HUES48 (cell line): ENCODE measurements around the gene GAD2.
A peak's percentile ranks its signal among the peaks of the same experiment; 100 is the strongest.

Source experiments
- H3K27ac ChIP-seq: one replicate; pipeline ENCODE4 v1.7.0; 2013; ENCODE audit warnings: low read depth, low read length, inconsistent platforms
- H3K27me3 ChIP-seq: 2 replicates; pipeline ENCODE4 v1.6.1; 2013; ENCODE audit warnings: mild to moderate bottlenecking, low read length; ENCODE audit not compliant: control insufficient read depth, insufficient read depth
- H3K36me3 ChIP-seq: 2 replicates; pipeline ENCODE4 v1.6.1; 2013; ENCODE audit warnings: low read length; ENCODE audit not compliant: control insufficient read depth, insufficient read depth
- H3K4me1 ChIP-seq: 2 replicates; pipeline ENCODE4 v1.6.1; 2013; ENCODE audit warnings: mild to moderate bottlenecking, low read length; ENCODE audit not compliant: control insufficient read depth, insufficient read depth
- H3K4me3 ChIP-seq: 2 replicates; pipeline ENCODE4 v1.5.1; 2013; ENCODE audit warnings: mild to moderate bottlenecking, low read depth, low read length
- H3K9ac ChIP-seq: 2 replicates; pipeline ENCODE4 v1.6.1; 2013; ENCODE audit warnings: mild to moderate bottlenecking, low read depth, low read length, moderate library complexity
- H3K9me3 ChIP-seq: 2 replicates; pipeline ENCODE4 v1.6.1; 2013; ENCODE audit warnings: low read length; ENCODE audit not compliant: control insufficient read depth, insufficient read depth

Gene GAD2

DNA sequence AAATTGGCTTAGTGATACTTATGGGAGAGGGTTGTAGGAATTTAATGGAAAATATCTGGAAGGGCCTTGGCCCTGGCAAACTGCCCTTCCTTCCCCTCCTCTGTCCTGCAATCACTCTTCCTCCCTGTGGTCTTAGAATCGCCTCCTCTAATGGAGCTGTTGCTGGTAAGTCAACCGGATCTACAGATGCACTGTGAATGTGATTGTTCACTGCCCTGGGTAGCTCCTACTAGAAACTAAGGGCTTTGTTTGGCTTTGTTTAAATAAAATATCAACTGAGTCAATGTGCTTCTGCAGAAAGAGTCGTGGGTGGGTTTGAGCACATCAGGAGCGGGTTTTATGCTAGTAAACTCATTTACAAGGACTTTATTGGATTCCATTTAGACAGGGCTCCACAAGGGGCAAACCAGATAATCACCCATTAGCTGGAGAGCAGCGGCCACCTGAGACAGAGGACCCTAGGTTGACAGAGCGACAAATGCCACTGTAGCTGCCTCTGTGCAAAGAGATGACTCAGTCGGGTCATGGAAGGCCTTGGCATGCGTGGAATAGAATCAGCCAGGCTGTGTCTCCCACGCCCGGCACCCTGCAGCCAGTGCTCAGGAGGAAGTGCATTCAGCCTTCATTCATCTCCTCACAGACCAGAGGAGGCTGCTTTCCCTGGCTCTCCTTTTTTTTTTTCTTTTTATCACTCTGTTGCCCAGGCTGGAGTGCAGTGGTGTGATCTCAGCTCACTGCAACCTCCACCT lies 97.9 kb downstream of the GAD2 start:
- no peaks in the 10 kb centered on the region for H3K9me3 ChIP-seq
- no peak overlapping the region for H3K9ac ChIP-seq
- H3K36me3 ChIP-seq = no peaks in the 10 kb centered on the region
- no peaks in the 10 kb centered on the region for H3K4me1 ChIP-seq
- H3K27ac ChIP-seq = no peak overlapping the region
- H3K4me3 ChIP-seq = no peak overlapping the region
- no peaks in the 10 kb centered on the region for H3K27me3 ChIP-seq

DNA sequence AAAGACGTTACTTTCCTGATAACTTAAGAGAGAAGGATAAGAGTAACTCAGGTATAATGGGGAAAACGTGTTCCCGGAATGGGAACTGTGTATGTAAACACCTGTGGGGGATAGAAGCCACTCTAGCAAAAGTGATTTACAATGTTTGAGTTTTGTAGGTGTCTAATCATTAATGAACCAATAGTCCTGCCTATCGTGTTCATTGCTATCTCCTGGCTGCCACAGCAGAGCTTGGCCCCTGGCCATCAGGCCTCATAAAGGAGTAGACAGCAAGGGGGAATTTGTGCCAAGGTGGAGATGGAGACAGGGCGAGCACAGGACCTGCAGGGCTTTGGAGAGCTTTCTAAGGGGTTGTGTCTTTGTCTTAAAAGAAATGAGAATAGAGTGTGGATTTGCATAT lies 102.1 kb downstream of the GAD2 start:
- Histone ChIP-seq H3K4me3 (no peak overlapping the region), H3K9me3 (no peaks in the 10 kb centered on the region), H3K4me1 (no peaks in the 10 kb centered on the region), H3K36me3 (no peaks in the 10 kb centered on the region), H3K9ac (no peak overlapping the region), H3K27ac (no peak overlapping the region), H3K27me3 (no peaks in the 10 kb centered on the region)

DNA sequence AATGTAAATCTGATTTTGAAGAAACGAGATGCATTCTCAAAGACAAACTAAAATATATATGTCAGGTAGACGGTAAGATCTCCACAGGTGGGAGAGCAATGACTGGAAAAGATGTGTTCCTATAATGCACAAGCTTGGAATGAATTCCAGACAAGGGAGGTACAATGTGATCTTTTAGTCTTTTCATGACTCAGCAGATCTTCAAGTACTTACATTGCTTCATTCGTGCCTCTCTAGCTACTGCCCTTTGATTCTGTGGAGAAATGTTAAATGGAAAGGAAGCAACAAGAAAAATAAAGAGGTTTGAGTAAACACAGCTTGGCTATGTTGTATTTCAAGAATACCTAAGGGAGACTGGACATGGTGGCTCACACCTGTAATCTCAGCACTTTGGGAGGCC lies 106.6 kb downstream of the GAD2 start:
- H3K4me1 ChIP-seq = no peaks in the 10 kb centered on the region
- H3K36me3 ChIP-seq = no peaks in the 10 kb centered on the region
- no peaks in the 10 kb centered on the region for H3K27me3 ChIP-seq
- no peak overlapping the region for H3K9ac ChIP-seq
- no peak overlapping the region for H3K27ac ChIP-seq
- no peaks in the 10 kb centered on the region for H3K9me3 ChIP-seq
- no peak overlapping the region for H3K4me3 ChIP-seq

DNA sequence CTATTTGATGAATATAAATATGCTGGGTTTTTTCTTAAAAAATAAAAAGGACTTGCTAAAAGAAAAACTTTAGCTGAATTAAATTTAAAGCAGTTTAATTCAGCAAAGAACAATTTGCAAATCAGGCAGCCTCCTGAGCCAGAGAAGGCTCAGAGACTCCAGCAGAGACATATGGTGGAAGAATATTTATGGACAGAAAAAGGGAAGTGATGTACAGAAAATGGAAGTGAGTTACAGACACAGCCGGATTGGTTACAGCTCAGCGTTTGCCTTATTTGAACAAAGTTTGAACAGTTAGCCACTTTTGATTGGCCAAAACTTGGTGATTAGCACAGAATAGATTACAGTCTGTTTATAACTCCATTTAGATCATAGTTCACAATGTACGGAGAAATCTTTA lies 110.3 kb downstream of the GAD2 start:
- no peaks in the 10 kb centered on the region for H3K4me1 ChIP-seq
- H3K9me3 ChIP-seq = no peaks in the 10 kb centered on the region
- H3K9ac ChIP-seq = no peak overlapping the region
- H3K27ac ChIP-seq = no peak overlapping the region
- H3K27me3 ChIP-seq = no peaks in the 10 kb centered on the region
- H3K36me3 ChIP-seq = no peaks in the 10 kb centered on the region
- H3K4me3 ChIP-seq = no peak overlapping the region

DNA sequence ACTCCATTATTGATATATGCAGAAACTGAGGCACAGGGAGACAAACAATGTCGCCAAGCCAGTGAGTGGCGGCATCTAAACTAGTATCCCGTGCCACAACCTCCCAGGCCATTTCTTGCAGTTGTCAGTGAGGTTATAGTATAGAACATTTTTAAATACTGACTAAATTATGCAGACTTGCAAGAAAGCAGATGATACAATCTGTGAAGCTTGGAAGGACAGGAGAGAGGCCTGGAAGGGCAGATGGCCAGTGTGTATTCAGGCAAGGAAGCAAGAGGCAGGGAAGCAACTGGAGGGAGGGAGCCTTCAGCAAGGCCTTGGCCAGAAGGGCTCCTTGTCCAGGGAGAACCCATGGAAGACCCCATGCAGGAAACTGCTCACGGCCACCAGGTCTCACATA lies 111.2 kb downstream of the GAD2 start:
- no peak overlapping the region for H3K4me3 ChIP-seq
- no peaks in the 10 kb centered on the region for H3K36me3 ChIP-seq
- no peaks in the 10 kb centered on the region for H3K4me1 ChIP-seq
- H3K27ac ChIP-seq = no peak overlapping the region
- no peaks in the 10 kb centered on the region for H3K9me3 ChIP-seq
- no peak overlapping the region for H3K9ac ChIP-seq
- H3K27me3 ChIP-seq = no peaks in the 10 kb centered on the region

DNA sequence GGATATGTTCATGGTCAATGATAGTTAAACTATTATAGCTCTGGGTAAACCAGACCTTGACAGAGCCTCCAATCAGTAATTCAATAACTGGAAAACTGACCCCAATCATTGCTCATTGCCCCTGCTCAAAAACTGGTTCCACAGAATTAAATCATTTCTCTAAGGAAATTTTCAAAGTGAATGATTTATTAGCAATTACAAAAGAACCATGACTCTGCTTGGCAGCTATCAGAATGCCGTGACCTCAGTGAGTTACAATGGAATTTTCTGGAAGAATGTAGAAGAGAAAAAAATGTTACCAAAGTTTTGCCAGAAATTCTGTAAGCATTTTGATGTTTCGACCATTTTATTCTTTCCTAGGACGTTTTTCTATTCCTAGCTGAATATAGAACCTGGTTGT lies 114.8 kb downstream of the GAD2 start:
- Histone ChIP-seq H3K9me3 (no peaks in the 10 kb centered on the region), H3K27me3 (no peaks in the 10 kb centered on the region), H3K36me3 (no peaks in the 10 kb centered on the region), H3K4me3 (no peak overlapping the region), H3K4me1 (no peaks in the 10 kb centered on the region), H3K27ac (no peak overlapping the region), H3K9ac (no peak overlapping the region)

DNA sequence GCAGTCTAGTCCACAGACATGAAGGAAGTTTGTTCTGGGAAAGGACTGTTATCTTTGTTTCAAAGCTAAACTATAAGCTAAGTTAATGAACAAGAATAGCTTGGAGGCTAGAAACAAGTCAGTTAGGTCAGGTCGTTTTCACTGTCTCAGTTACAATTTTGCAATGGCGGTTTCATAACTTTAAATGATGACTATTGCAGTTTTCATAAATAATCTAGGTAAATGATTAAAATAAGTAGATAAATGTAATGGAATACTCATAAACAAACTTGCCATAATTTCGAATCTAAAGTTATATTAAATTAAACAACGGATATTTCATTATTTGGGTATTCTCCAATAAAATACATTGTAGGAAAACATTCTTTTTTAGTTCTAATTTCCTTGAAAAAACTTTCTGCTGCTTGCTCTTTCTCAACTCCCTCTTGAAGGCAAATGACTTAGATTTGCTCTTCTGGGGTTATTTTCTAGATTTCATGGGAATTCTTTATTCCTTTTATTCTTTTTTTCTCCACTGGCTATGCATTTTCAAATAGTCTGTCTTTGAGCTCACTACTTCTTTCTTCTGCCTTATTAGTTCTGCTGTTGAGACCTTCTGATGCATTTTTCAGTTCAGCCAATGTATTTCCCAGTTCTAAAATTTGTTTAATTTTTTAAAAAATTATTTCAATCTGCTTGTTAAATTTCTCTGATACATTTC lies 117.8 kb downstream of the GAD2 start:
- Histone ChIP-seq H3K9me3 (no peaks in the 10 kb centered on the region), H3K27ac (no peak overlapping the region), H3K4me1 (no peaks in the 10 kb centered on the region), H3K9ac (no peak overlapping the region), H3K4me3 (no peak overlapping the region), H3K36me3 (no peaks in the 10 kb centered on the region), H3K27me3 (no peaks in the 10 kb centered on the region)

DNA sequence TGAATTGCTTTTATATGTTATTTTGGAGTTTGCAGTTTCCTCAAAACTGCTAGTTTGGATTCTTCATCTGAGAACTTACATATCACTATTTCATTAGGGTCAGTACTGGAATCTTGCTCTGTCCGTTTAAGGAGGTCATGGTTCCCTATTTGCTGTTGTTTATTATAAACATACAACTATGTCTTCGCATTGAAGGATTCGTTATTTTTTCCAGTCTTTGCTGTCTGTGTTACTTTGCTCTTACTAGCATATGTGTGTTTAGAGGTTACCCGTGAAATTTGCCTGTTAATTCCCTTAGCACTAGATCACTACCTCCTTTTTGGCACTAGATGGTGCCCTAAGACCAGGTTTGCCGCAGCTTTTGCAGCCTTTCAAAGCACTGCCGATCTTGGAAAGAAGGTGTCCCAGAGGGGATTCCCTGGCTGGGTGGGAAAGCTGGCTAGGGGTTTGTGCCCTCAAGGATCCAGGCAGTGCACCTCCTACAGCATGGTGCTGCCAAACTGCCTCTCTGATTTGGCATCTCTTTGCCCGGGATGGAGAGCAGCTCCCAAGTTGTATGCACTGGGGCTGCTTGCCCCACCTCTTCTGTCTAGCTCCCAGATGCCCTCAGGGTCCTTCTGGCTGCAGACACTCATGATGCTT lies 118.5 kb downstream of the GAD2 start:
- Histone ChIP-seq H3K27me3 (no peaks in the 10 kb centered on the region), H3K4me3 (peak overlapping the region; percentile 22; the same call in 1 of the 2 replicates), H3K4me1 (no peaks in the 10 kb centered on the region), H3K9ac (no peak overlapping the region), H3K27ac (no peak overlapping the region), H3K9me3 (no peaks in the 10 kb centered on the region), H3K36me3 (no peaks in the 10 kb centered on the region)

DNA sequence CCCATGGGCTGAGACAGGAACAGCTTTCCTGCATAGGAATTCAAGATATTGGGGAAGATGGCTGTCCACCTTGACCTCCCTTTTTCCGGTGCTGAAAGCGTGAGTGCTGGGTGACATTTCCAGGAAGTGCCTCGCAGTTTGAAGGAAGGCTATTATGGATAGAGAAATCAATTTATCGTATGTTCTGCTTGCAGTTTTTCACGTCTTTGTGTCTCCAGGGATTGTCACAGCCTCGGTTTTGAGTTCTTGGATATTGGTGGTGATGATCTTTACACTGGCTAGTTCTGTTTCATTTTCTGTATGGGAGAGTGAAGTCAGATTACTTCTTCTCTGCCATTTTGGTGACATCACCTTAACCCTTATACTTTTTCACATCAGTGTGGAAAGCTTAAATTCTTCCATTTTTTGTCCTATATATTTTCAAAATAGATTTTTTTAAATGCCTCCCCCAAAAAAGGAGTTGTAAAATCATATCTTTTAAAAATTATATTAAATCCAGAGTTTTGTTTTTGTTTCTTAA lies 119.1 kb downstream of the GAD2 start:
- no peak overlapping the region for H3K4me3 ChIP-seq
- H3K27me3 ChIP-seq = no peaks in the 10 kb centered on the region
- no peaks in the 10 kb centered on the region for H3K4me1 ChIP-seq
- no peaks in the 10 kb centered on the region for H3K36me3 ChIP-seq
- no peak overlapping the region for H3K27ac ChIP-seq
- no peaks in the 10 kb centered on the region for H3K9me3 ChIP-seq
- no peak overlapping the region for H3K9ac ChIP-seq

DNA sequence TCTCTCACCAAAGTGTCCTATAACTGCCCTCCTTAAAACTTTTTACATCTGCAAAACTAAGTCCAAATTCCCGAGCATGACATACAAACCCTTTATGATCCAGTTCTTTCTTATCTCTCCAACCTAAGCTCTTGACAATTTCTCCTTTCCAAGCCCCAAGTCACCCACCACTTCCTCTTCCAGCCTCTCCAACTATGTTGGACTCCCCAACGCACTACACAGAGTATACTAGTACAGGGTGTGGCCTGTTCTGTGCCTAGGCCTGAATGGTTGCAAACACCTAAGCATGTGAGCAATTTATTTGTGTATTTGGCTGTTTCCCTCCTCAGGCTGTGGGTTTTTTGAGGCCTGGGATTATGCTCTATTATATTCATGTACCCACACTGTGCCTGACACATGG lies 120.4 kb downstream of the GAD2 start:
- no peak overlapping the region for H3K4me3 ChIP-seq
- H3K4me1 ChIP-seq = no peaks in the 10 kb centered on the region
- H3K36me3 ChIP-seq = no peaks in the 10 kb centered on the region
- H3K27ac ChIP-seq = no peak overlapping the region
- H3K27me3 ChIP-seq = no peaks in the 10 kb centered on the region
- no peaks in the 10 kb centered on the region for H3K9me3 ChIP-seq
- H3K9ac ChIP-seq = no peak overlapping the region

DNA sequence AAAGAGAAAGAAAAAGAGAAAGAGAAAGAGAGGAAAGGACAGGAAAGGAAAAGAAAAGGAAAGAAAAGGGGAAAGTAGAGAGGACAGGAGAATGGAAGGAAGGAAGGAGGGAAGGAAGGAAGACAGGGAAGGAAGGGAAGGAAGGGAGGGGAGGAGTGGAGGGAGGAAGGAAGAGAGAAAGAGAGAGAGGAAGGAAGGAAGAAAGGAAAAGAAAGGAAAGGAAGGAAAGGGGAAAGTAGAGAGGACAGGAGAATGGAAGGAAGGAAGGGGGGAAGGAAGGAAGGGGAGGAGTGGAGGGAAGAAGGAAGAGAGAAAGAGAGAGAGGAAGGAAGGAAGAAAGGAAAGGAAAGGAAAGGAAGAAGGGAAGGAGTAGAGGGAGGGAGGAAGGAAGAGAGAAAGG lies 125.1 kb downstream of the GAD2 start:
- H3K9me3 ChIP-seq = no peaks in the 10 kb centered on the region
- H3K9ac ChIP-seq = no peak overlapping the region
- H3K36me3 ChIP-seq = no peaks in the 10 kb centered on the region
- no peaks in the 10 kb centered on the region for H3K4me1 ChIP-seq
- no peaks in the 10 kb centered on the region for H3K27me3 ChIP-seq
- H3K27ac ChIP-seq = no peak overlapping the region
- H3K4me3 ChIP-seq = no peak overlapping the region
